H7 (cell line): Measurements from ENCODE around the gene CCDC97. TPM values are rescaled to one million over a fixed set of nuclear protein-coding genes. Genes with fewer than 3 reads are reported as not detected.
"Not testable (repeated sequence)": the region's sequence is repeated elsewhere in the genome, so short reads cannot be mapped to it uniquely, and the experiment has no call there.

ENCODE experiments used
- DNase-seq: peaks from one replicate; pipeline ENCODE4 v3.0.0; 2012
- H3K27me3 ChIP-seq: 2 replicates; pipeline ENCODE4 v1.6.0; 2011; ENCODE audit warnings: mild to moderate bottlenecking, low read length; ENCODE audit not compliant: control insufficient read depth, insufficient read depth
- H3K36me3 ChIP-seq: replicated peaks from 2 replicates; pipeline ENCODE4 v1.5.1; 2011; ENCODE audit warnings: low read length; ENCODE audit not compliant: control insufficient read depth, insufficient read depth
- H3K4me3 ChIP-seq: 2 replicates; pipeline ENCODE4 v1.5.1; 2011; ENCODE audit warnings: low read depth, mild to moderate bottlenecking, control low read depth, low read length, moderate library complexity; ENCODE audit not compliant: insufficient read depth
- total RNA-seq: library from RNA; depleted of rRNA; stranded (reverse); fragments of >200 nt; shearing (Covaris generic); gene quantifications from 2 replicates; pipeline ENCODE4 v1.2.3, GENCODE V29; 2014

The CCDC97 gene
- total RNA-seq, 1 experiment from 2014 or later: 19.6 TPM

DNA sequence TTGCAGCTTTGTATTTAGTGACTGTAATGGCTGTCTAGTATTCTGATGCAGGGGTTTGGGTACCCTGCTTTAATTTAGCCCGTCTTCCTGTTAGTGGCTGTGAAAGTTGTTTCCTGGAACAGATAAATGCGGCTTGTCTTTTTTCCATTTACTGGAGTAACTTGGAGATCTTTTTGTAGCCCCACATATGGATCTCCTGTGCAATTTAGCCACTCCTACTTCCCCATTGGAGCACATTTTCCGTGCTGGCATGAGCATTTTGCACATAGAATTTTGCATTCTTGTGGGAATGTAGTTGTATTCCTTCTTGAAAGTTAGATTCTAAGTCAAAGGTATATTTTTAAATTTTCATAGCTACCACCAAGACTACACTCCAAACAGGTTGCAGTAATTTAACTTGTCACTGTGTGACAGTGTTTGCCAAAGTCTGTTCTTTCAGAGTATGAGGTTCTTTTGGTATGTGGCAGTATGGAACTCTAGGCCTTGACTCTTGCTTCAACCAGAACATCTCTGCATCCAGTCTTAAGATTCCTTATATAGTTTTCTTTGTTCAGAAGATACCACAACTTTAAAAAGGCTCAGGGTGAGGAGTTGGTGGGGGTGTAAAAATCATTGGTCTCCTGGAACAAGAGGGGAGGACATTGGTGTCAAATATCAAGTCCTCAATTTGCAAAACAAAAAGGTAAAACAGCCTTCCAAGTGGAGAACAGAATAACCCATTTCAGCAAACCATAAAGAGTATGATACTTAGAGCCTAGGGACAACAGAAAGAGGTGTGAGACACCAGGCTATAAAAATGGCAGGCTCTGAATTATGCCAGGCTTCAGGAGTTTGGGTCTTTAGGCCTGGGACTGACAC is 21.1 kb upstream of the CCDC97 start:
- Histone ChIP-seq H3K36me3 (peaks cover 50% of the 10 kb centered on the region), H3K4me3 (no peak overlapping the region), H3K27me3 (no peaks in the 10 kb centered on the region)
- DNase-seq: peak; percentile 62

DNA sequence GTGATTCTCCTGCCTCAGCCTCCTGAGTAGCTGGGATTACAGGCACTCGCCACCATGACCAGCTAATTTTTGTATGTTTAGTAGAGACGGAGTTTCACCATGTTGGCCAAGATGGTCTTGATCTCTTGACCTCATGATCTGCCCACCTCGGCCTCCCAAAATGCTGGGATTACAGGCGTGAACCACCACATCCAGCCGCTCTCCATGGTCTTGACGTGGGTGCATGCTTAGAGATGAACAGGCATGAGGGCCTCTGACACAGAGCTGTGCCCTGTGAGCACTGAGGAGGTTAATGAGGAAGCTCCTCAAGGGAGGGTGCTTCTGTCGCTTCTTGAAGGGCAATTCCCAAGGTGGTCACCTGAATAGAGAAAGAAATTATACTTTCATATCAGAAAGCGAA is 20.2 kb upstream of the CCDC97 start:
- H3K36me3 ChIP-seq: peaks cover 54% of the 10 kb centered on the region
- H3K4me3 ChIP-seq, DNase-seq, H3K27me3 ChIP-seq: not testable (repeated sequence)

DNA sequence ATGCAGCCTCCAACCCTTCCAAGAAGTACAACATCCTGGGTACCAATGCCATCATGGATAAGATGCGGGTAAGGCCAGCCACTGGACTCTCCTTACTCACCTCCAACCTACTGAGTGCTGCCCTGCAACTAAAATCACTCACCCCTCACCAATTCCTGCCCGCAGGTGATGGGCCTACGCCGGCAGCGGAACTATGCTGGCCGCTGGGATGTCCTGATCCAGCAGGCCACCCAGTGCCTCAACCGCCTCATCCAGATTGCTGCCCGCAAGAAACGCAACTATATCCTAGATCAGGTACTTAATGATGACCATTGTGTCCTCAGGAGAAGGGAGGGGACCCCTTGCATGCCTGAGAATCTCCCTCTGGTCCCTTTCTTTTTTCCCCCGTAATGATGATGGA is 15.6 kb upstream of the CCDC97 start:
- DNase-seq: no peak
- Histone ChIP-seq H3K27me3 (no peaks in the 10 kb centered on the region), H3K36me3 (peaks cover 86% of the 10 kb centered on the region), H3K4me3 (no peak overlapping the region)

DNA sequence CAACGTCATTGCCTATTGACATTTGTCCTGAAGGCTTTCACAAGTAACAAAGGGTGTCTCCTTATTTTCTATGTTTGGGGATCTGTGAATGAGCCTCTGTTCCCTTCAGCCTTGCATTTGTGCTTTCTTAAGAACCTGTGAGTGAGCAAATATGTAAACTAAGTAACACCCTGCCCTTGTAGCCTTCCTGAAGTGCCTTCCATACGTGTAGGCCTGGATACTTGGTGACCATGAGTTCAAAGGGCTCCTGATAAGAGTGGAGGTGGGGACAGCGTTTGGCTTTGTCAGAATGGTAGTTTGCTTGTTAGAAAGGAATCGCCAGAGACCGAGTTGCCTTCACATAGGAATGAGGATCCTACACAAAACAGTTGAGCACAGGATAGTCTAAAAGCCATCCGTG is 14.5 kb upstream of the CCDC97 start:
- no peaks in the 10 kb centered on the region for H3K27me3 ChIP-seq
- H3K4me3 ChIP-seq: no peak overlapping the region
- DNase-seq: no peak
- peaks cover 91% of the 10 kb centered on the region for H3K36me3 ChIP-seq

DNA sequence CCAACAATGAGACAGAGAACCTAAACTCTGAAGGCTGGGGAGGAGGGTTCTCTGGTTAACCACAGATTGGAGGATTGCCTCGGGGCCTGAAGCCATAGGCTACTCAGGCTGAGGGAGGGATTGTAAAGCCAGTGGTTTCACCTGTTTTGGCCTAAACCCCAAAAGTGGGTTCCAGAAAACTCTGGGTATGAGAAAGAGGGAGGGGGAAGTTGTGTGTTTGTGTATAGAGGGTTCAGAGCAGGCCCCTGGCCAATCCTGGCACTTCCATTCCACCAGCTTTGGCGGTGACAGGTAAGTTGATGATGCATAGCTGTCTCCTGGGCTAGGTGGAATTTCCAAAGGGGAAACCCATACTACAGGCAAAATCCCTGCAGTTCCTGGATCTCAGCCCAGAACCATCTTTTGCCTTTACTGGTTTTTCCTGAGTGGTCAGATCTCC is 13.5 kb upstream of the CCDC97 start:
- Histone ChIP-seq H3K4me3 (no peak overlapping the region), H3K27me3 (no peaks in the 10 kb centered on the region), H3K36me3 (peaks cover 91% of the 10 kb centered on the region)
- DNase-seq: no peak

DNA sequence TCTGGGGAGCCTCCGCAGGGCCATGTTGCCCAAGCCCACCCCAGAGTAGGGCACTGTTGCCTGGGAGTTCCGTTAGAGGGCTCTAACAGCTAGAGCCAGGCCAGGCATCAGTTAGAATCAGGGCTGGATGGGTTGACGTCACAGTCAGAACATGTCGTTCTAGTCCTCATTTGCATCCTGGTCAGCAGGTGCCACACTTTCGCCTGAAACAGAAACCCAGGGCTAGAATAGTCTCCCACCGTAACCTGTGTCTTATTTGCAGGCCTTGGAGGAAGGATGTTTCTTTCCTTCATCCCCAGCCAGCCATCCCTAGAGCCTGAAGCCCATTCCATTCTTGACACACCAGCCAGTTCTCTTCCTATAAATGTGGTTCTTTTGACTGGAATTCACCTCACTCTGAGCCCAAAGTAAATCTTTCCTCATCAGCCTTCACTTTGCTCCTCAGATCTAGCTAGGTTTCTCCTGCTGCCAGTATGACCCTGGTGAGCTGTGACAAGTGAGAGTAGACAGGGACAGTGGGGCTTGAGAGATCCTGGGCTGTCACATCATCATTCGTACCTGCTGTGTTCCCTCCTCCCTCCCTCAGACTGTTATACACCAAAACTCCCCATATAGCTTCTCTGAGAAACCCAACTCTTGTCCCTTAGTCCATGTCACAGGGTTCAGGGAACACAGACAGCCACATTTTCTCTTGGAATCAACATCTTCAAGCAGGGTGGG is 12.2 kb upstream of the CCDC97 start:
- H3K27me3 ChIP-seq: no peaks in the 10 kb centered on the region
- DNase-seq: no peak
- H3K4me3 ChIP-seq: no peak overlapping the region
- H3K36me3 ChIP-seq: peaks cover 88% of the 10 kb centered on the region

DNA sequence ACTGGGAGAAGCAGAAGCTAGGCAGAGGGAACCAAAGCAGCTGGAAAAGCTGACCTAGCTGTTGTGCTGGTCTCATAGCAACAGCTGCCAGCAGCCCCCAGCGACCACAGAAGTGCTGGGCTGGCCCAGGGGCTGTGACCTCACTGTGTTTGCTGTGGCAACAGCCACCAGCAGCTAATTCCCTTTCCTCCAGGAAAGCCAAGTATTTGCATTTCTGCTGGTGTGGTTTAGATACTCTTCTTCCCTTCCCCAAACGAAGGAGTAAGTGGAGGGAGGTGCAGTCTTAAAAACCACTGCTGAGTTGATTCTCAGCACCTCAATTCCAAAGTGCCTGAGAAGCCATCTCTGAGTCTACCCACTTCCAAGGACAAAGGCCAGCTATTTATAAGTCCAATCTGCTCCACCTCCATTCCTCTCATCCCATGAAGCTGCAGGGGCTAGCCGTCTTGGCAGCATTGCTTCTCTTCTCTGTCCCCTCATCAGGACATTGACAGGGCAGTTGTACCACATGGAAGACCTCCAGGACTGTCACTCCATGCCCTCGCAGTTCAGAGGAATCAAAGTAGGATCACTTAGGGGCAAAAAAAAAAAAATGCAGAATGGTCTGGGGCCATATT is 11.5 kb upstream of the CCDC97 start:
- Histone ChIP-seq H3K4me3 (no peak overlapping the region), H3K36me3 (peaks cover 86% of the 10 kb centered on the region), H3K27me3 (no peaks in the 10 kb centered on the region)
- no peak for DNase-seq

DNA sequence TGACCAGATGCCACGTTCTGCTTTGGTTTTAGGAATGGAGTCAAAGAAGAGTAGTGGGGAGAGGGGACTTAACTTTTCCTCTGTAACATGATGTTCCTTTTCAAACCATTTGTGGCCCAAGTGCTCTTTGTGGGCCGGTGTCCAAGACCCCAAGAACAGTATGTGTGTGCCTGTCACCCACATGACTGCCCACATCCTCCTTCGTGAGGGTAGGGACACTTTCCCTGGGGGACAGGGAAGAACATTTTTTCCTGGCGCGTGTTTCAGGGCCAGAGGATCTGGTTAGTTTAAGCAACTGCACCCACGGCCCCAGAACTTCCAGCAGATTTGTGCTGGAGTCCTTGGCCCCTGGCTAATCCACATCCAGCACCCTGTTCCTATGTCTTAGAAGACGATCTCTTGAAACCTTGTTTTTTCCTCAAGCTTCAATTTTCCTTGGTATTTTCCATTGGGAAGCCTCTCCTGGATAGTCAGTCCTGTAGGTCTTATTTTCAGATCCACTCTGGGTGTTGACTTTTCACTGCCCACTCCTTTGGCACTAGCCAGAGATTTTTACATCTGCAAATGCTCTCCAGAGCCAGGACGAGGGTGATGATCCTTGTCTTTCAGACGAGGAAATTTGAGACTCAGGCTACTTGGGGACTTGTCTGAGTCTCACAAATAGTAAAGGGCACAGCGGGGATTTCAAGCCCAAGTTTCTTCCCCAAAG is 10.8 kb upstream of the CCDC97 start:
- Histone ChIP-seq H3K36me3 (peaks cover 85% of the 10 kb centered on the region), H3K4me3 (no peak overlapping the region), H3K27me3 (no peaks in the 10 kb centered on the region)
- no peak for DNase-seq

DNA sequence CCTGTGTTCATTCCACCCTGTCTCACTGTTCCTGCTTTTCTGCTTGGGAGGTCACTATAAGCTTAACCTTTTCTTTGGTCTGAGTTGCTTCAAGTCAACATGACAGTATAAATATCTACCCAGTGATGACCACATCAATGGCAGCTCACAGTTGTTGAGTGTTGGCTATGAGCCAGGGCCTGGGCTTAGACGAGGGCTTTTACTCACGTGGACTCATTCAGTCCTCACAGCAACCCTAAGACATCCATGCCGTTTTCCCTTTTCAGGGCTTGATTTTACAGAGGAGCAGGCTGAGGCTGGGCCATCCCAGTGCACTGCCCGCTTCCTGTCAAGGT is 10.2 kb upstream of the CCDC97 start:
- no peak overlapping the region for H3K4me3 ChIP-seq
- DNase-seq: no peak
- H3K27me3 ChIP-seq: no peaks in the 10 kb centered on the region
- H3K36me3 ChIP-seq: peaks cover 85% of the 10 kb centered on the region

DNA sequence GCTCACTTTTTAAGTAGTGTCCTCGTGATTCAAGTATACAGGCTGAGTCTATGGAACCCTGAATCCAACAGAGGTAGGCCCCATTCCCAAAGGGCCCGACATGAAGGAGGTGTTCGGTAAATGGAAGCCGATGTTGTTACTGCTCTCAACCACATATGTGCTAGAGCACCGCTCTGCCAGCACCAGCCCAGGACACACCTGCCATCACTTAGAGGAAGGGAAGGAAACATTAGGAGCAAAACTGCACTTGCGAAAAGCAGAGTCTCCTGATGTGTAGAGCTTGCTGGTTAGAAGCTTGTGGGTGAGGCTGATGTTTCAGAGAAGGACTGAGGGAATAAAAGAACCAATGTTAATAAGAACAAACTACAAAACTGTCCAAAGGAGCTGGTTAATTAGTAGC is 9.4 kb upstream of the CCDC97 start:
- Histone ChIP-seq H3K36me3 (peaks cover 86% of the 10 kb centered on the region), H3K4me3 (no peak overlapping the region), H3K27me3 (no peaks in the 10 kb centered on the region)
- no peak for DNase-seq

DNA sequence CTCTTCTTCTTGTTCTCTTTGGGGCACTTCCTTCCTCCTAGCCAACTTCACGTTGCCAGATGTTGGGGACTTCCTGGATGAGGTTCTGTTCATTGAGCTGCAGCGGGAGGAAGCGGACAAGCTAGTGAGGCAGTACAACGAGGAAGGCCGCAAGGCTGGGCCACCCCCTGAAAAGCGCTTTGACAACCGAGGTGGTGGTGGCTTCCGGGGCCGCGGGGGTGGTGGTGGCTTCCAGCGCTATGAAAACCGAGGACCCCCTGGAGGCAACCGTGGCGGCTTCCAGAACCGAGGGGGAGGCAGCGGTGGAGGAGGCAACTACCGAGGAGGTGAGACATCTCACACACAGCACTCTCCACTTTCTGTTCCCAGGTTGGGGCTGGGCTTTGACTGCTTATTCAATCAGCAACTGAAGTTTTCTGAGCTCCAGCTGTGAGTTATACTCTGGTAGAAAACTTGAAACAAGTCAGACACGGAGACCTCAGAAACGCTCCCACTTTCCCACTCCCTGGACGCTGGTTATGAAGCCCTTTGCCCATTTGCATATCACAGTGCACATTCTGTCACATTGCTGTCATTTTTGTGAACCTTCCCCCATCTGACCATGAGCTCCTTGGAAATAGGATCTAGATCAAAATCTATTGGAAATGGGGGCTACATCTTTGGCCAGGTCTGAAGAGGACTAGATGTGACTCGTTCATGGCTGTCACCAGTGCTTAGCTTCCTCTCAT is 7.2 kb upstream of the CCDC97 start:
- Histone ChIP-seq H3K4me3 (no peak overlapping the region), H3K36me3 (peaks cover 73% of the 10 kb centered on the region), H3K27me3 (no peaks in the 10 kb centered on the region)
- no peak for DNase-seq

DNA sequence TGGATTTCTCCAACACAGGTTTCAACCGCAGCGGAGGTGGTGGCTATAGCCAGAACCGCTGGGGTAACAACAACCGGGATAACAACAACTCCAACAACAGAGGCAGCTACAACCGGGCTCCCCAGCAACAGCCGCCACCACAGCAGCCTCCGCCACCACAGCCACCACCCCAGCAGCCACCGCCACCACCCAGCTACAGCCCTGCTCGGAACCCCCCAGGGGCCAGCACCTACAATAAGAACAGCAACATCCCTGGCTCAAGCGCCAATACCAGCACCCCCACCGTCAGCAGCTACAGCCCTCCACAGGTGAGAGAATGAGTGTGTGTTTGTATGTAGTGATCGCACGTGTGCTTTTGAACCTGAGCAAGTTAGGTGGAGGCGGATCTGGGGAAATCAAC is 6.0 kb upstream of the CCDC97 start:
- Histone ChIP-seq H3K4me3 (no peak overlapping the region), H3K27me3 (no peaks in the 10 kb centered on the region), H3K36me3 (peaks cover 61% of the 10 kb centered on the region)
- DNase-seq: no peak

DNA sequence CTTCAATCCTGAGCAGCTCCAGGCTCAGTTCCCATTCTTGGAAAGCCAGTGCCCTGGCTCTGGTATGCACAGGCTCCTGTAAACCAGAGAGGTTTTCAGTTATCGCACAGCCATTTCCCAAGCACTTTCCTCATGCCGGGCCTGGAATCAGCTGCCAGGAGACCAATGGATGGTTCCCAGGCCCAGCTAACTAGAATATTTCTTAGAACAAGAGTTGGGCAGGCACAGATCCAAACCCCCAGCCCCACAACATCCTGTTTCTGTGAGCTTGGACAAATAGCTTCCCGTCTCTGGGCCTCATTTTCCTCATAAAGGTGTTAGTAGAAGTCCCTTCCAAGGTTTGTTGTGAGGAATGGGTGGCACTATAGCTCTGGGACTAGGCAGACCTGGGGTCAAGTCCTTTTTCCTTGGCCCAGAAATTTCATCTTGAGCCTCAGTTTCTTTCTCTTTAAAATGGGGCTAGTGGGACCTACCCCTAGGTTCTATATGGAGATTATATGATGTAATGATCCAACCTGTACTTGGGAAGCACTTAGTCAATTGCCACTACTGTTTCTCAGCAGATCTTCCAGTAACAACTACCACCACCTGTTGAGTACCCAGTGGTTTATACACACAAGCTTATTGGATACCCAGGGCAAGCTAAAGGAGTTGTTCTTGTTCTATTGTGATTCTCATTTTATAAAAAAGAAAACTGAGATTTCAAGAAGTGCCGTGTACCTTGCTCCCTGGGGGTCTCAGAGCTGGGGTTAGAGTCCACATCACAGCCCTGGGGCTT is 5.1 kb upstream of the CCDC97 start:
- H3K27me3 ChIP-seq: no peaks in the 10 kb centered on the region
- peaks cover 53% of the 10 kb centered on the region for H3K36me3 ChIP-seq
- DNase-seq: no peak
- no peak overlapping the region for H3K4me3 ChIP-seq
